WI38 (cell line): ENCODE results near the gene FAM156B.
"Not testable (repeated sequence)": the region's sequence is repeated elsewhere in the genome, so short reads cannot be mapped to it uniquely, and the experiment has no call there.

Source experiments
- H3K4me3 ChIP-seq: 2 replicates; pipeline ENCODE4 v1.5.1; 2011; ENCODE audit warnings: low read depth, mild to moderate bottlenecking, control low read depth, low read length
- CTCF ChIP-seq: IDR thresholded peaks from 2 replicates; pipeline ENCODE4 v1.5.1; 2012; ENCODE audit warnings: low read depth, mild to moderate bottlenecking, control low read depth, low read length

The FAM156B gene

GRCh38 chrX:52934704-52935469 is 37.8 kb downstream of the FAM156B start:
- H3K4me3 ChIP-seq, result peak overlapping the region; percentile 73
- peak; percentile 76 for TF ChIP-seq CTCF

- H3K4me3 ChIP-seq, result peak overlapping the region; percentile 73
Observed at GRCh38 chrX:52935470-52935784, 38.3 kb downstream of the FAM156B start.

GRCh38 chrX:52940704-52941103 is 43.6 kb downstream of the FAM156B start:
- not testable (repeated sequence) for H3K4me3 ChIP-seq

GRCh38 chrX:52941728-52942127 is 44.6 kb downstream of the FAM156B start:
- H3K4me3 ChIP-seq, result not testable (repeated sequence)

- not testable (repeated sequence) for H3K4me3 ChIP-seq
Observed at GRCh38 chrX:52945838-52946494, 48.8 kb downstream of the FAM156B start.

- H3K4me3 ChIP-seq, result not testable (repeated sequence)
Observed at GRCh38 chrX:52947501-52947900, 50.4 kb downstream of the FAM156B start.

- H3K4me3 ChIP-seq, result not testable (repeated sequence)
Observed at GRCh38 chrX:52948265-52948664, 51.1 kb downstream of the FAM156B start.

- H3K4me3 ChIP-seq, result not testable (repeated sequence)
Observed at GRCh38 chrX:52949325-52949724, 52.2 kb downstream of the FAM156B start.

GRCh38 chrX:52949884-52950283 is 52.8 kb downstream of the FAM156B start:
- H3K4me3 ChIP-seq, result not testable (repeated sequence)
